A549 (cell line): ENCODE measurements around the gene KLHL8.

Experiments
- CHD2 ChIP-seq: fragments of 150-350 bp; IDR thresholded peaks from 2 replicates; pipeline ENCODE4 v1.6.1; 2014; ENCODE audit warnings: low read length; ENCODE audit not compliant: partially characterized antibody
- CHD4 ChIP-seq: fragments of 200-600 bp; sonication (generic); IDR thresholded peaks from 2 replicates; pipeline ENCODE4 v1.6.1; 2016; ENCODE audit warnings: antibody characterized with exemption, mild to moderate bottlenecking, borderline replicate concordance
- CTCF ChIP-seq: fragments of >200 bp; sonication (Bioruptor Twin); formaldehyde crosslinking; IDR thresholded peaks from 3 replicates; pipeline ENCODE4 v1.5.1; 2016
- MAX ChIP-seq: IDR thresholded peaks from 2 replicates; pipeline ENCODE4 v1.6.1; 2012
- NR3C1 ChIP-seq: fragments of >200 bp; sonication (Bioruptor Twin); formaldehyde crosslinking; IDR thresholded peaks from 3 replicates; pipeline ENCODE4 v1.6.1; 2017
- POLR2A ChIP-seq: IDR thresholded peaks from 2 replicates; pipeline ENCODE4 v1.6.1; 2012; ENCODE audit warnings: mild to moderate bottlenecking, low read length

GRCh38 chr4:87188048-87188447 lies 32.4 kb downstream of the KLHL8 start:
- TF ChIP-seq CHD2 (no peak), POLR2A (no peak), CTCF (no peak), MAX (no peak), NR3C1 (no peak), CHD4 (no peak)
